Measurements from ENCODE around the gene BLTP3B. TPM values are rescaled to one million over a fixed set of nuclear protein-coding genes. Genes with fewer than 3 reads are reported as not detected.

The BLTP3B gene
- total and polyA plus RNA-seq, 2 experiments from 2014 or later, result 14.9 to 31.0 TPM

- H3K4me2 ChIP-seq (ENCODE audit: unreplicated experiment), result no peak overlapping the region
- in situ Hi-C loops (cut with MboI), result no loop called here
- no peak overlapping the region for H3K9ac ChIP-seq
- H3K27me3 ChIP-seq (replicated peaks; ENCODE audit: insufficient read depth), result no peaks in the 10 kb centered on the region
- no peak overlapping the region for H2AFZ ChIP-seq
- H3K36me3 ChIP-seq (ENCODE audit: low read depth), result no peaks in the 10 kb centered on the region
- 79 to 82% methylated on average over 4 of the region's 4 CpGs for whole genome bisulfite sequencing, 2 experiments (ENCODE audit: low coverage in 1 of 2, low lambda C conversion rate in 2 of 2, missing lambda C conversion rate in 2 of 2)
- TF ChIP-seq EZH2 (IDR thresholded peaks at IDR 0.05; ENCODE audit: insufficient read depth, poor library complexity, severe bottlenecking) (no peak), EZH2phosphoT487 (IDR thresholded peaks at IDR 0.05; ENCODE audit: insufficient read depth, low read depth) (no peak)
- no peaks in the 10 kb centered on the region; the same call in 1 of the 2 replicates for H3K4me1 ChIP-seq (ENCODE audit: insufficient read depth)
- no peaks in the 10 kb centered on the region for H3K9me3 ChIP-seq (ENCODE audit: low read depth)
- H4K20me1 ChIP-seq (ENCODE audit: insufficient read depth), result no peaks in the 10 kb centered on the region
- no peaks in the 10 kb centered on the region for H3F3A ChIP-seq (ENCODE audit: insufficient read depth)
- H3K79me2 ChIP-seq (ENCODE audit: insufficient read depth), result no peaks in the 10 kb centered on the region
- DNase-seq, result no peak
- H3K27ac ChIP-seq, result no peak overlapping the region
- no peaks in the 10 kb centered on the region for H3K9me2 ChIP-seq (ENCODE audit: insufficient read depth)
- H3K4me3 ChIP-seq, result no peak overlapping the region
These were observed 15.9 kb upstream of the BLTP3B start for GRCh38 chr12:100158535-100158934.

GRCh38 chr12:100157427-100157821 is 14.8 kb upstream of the BLTP3B start:
- TF ChIP-seq EZH2 (IDR thresholded peaks at IDR 0.05; ENCODE audit: insufficient read depth, poor library complexity, severe bottlenecking), result no peak
- TF ChIP-seq EZH2phosphoT487 (IDR thresholded peaks at IDR 0.05; ENCODE audit: insufficient read depth, low read depth), result no peak
- Histone ChIP-seq H3K9me2 (ENCODE audit: insufficient read depth) (no peaks in the 10 kb centered on the region), H3K9me3 (ENCODE audit: low read depth) (no peaks in the 10 kb centered on the region), H3K4me2 (ENCODE audit: unreplicated experiment) (no peak overlapping the region), H3K27me3 (replicated peaks; ENCODE audit: insufficient read depth) (no peaks in the 10 kb centered on the region), H2AFZ (no peak overlapping the region), H3K27ac (no peak overlapping the region), H3K9ac (no peak overlapping the region), H3K4me3 (no peak overlapping the region), H3K79me2 (ENCODE audit: insufficient read depth) (no peaks in the 10 kb centered on the region), H3K36me3 (ENCODE audit: low read depth) (no peaks in the 10 kb centered on the region), H4K20me1 (ENCODE audit: insufficient read depth) (no peaks in the 10 kb centered on the region), H3K4me1 (ENCODE audit: insufficient read depth) (no peaks in the 10 kb centered on the region), H3F3A (ENCODE audit: insufficient read depth) (no peaks in the 10 kb centered on the region)
- 76 to 81% methylated on average over 8 of the region's 8 CpGs for WGBS, 2 experiments (ENCODE audit: low coverage in 1 of 2, low lambda C conversion rate in 2 of 2, missing lambda C conversion rate in 2 of 2)
- in situ Hi-C loops (cut with MboI), result no loop called here
- DNase-seq, result no peak

- no peak for TF ChIP-seq EZH2phosphoT487 (IDR thresholded peaks at IDR 0.05; ENCODE audit: insufficient read depth, low read depth)
- no peak for TF ChIP-seq EZH2 (IDR thresholded peaks at IDR 0.05; ENCODE audit: insufficient read depth, poor library complexity, severe bottlenecking)
- Histone ChIP-seq H3K4me2 (ENCODE audit: unreplicated experiment) (no peak overlapping the region), H3K4me1 (ENCODE audit: insufficient read depth) (no peaks in the 10 kb centered on the region), H3K79me2 (ENCODE audit: insufficient read depth) (no peaks in the 10 kb centered on the region), H3K36me3 (ENCODE audit: low read depth) (no peaks in the 10 kb centered on the region), H2AFZ (no peak overlapping the region), H3K9me3 (ENCODE audit: low read depth) (no peaks in the 10 kb centered on the region), H3K9ac (no peak overlapping the region), H3K9me2 (ENCODE audit: insufficient read depth) (no peaks in the 10 kb centered on the region), H3K27ac (no peak overlapping the region), H3F3A (ENCODE audit: insufficient read depth) (no peaks in the 10 kb centered on the region), H4K20me1 (ENCODE audit: insufficient read depth) (no peaks in the 10 kb centered on the region), H3K4me3 (no peak overlapping the region), H3K27me3 (replicated peaks; ENCODE audit: insufficient read depth) (no peaks in the 10 kb centered on the region)
- in situ Hi-C loops (cut with MboI), result no loop called here
- WGBS, 2 experiments (ENCODE audit: low coverage in 1 of 2, low lambda C conversion rate in 2 of 2, missing lambda C conversion rate in 2 of 2), result 65 to 74% methylated on average over 10 to 11 of the region's 11 CpGs
- DNase-seq, result no peak
These were observed 14.2 kb upstream of the BLTP3B start for GRCh38 chr12:100156731-100157426.

GRCh38 chr12:100154474-100155247 is 12.0 kb upstream of the BLTP3B start:
- Histone ChIP-seq H3K27ac (no peak overlapping the region), H3K4me3 (no peak overlapping the region), H3K27me3 (replicated peaks; ENCODE audit: insufficient read depth) (no peaks in the 10 kb centered on the region), H3K9me2 (ENCODE audit: insufficient read depth) (no peaks in the 10 kb centered on the region), H4K20me1 (ENCODE audit: insufficient read depth) (no peaks in the 10 kb centered on the region), H3K79me2 (ENCODE audit: insufficient read depth) (no peaks in the 10 kb centered on the region), H3F3A (ENCODE audit: insufficient read depth) (no peaks in the 10 kb centered on the region), H3K4me1 (ENCODE audit: insufficient read depth) (no peaks in the 10 kb centered on the region), H3K9me3 (ENCODE audit: low read depth) (no peaks in the 10 kb centered on the region), H2AFZ (peak overlapping the region; percentile 40; the same call in 1 of the 2 replicates), H3K9ac (no peak overlapping the region), H3K4me2 (ENCODE audit: unreplicated experiment) (no peak overlapping the region), H3K36me3 (ENCODE audit: low read depth) (no peaks in the 10 kb centered on the region)
- in situ Hi-C loops (cut with MboI), result no loop called here
- no peak for TF ChIP-seq EZH2 (IDR thresholded peaks at IDR 0.05; ENCODE audit: insufficient read depth, poor library complexity, severe bottlenecking)
- 64 to 66% methylated on average over 15 of the region's 15 CpGs for WGBS, 2 experiments (ENCODE audit: low coverage in 1 of 2, low lambda C conversion rate in 2 of 2, missing lambda C conversion rate in 2 of 2)
- peak; percentile 71 for DNase-seq

Measured in GM23248 (cell line).